Retinal pigment epithelial cell (primary cell): ENCODE results near the gene LIM2.
"Not testable (repeated sequence)": the region's sequence is repeated elsewhere in the genome, so short reads cannot be mapped to it uniquely, and the experiment has no call there.

ENCODE experiments used
- DNase-seq: peaks from one replicate; pipeline ENCODE4 v3.0.0-alpha.2; 2010; ENCODE audit warnings: low read depth
- H3K4me3 ChIP-seq: 2 replicates; pipeline ENCODE4 v1.5.1; 2011; ENCODE audit warnings: mild to moderate bottlenecking, low read length, control low read depth, moderate library complexity
- TF ChIP-seq, protein P1 (sequence below): conservative IDR thresholded peaks from 2 replicates; pipeline ENCODE4 v1.5.1; 2011; ENCODE audit warnings: low read depth, low read length, control low read depth, inconsistent platforms

The LIM2 gene

GRCh38 chr19:51421229-51422052 is 33.7 kb upstream of the LIM2 start:
- no peak for DNase-seq
- no peak overlapping the region for H3K4me3 ChIP-seq
- TF ChIP-seq, protein P1, sequence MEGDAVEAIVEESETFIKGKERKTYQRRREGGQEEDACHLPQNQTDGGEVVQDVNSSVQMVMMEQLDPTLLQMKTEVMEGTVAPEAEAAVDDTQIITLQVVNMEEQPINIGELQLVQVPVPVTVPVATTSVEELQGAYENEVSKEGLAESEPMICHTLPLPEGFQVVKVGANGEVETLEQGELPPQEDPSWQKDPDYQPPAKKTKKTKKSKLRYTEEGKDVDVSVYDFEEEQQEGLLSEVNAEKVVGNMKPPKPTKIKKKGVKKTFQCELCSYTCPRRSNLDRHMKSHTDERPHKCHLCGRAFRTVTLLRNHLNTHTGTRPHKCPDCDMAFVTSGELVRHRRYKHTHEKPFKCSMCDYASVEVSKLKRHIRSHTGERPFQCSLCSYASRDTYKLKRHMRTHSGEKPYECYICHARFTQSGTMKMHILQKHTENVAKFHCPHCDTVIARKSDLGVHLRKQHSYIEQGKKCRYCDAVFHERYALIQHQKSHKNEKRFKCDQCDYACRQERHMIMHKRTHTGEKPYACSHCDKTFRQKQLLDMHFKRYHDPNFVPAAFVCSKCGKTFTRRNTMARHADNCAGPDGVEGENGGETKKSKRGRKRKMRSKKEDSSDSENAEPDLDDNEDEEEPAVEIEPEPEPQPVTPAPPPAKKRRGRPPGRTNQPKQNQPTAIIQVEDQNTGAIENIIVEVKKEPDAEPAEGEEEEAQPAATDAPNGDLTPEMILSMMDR = no peak

DNA sequence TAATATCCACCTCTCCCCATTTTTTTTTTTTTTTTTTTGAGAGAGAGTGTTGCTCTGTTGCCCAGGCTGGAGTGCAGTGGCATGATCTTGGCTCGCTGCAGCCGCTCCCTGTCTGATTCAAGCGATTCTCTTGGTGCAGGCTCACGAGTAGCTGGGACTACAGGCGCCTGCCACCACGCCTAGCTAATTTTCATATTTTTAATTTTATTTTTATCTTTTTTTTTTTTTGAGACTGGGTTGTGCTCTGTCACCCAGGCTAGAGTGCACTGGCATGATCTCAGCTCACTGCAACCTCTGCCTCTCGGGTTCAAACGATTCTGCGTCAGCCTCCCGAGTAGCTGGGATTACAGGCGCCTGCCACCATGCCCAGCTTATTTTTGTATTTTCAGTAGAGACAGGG is 32.7 kb upstream of the LIM2 start:
- not testable (repeated sequence) for DNase-seq

DNA sequence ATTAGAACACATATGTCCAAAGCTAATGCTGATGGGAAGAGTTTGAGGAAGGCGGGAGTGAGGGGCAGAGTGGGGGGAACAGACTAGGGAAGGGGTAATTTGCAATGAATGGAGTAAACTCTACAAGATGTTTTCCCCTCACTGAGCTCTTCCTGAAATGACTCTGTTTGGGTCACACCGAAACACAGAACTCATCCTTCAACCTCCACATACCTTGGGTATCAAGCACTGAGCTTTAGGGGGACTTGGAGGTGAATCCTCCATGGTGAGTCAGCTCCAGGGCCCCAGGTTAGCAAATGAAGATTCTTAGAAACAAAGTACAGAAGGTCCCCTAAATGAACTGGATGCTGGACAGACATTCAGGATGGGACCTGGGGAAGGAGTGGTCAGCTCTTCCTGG is 30.9 kb upstream of the LIM2 start:
- TF ChIP-seq, protein P1 = no peak
- no peak overlapping the region for H3K4me3 ChIP-seq
- no peak for DNase-seq

More for the DNA sequence above, 32.7 kb upstream of the LIM2 start:
- not testable (repeated sequence) for H3K4me3 ChIP-seq

DNA sequence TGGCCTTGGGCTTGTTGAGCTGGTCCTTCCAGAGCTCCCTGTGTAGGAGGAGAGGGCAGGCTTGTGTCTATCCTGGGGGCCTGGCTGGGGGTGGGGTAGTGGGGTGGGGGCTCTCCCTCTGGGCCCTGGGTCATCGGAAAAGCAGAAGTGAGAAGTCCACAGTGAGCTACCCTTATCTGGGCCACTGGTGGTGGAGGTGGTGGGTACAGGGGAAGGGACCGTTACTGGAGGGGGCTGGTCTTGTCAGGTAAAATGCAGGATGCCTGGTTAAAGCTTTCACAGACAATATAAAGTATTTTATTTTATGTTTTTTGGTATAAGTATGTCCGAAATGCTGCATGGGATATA is 30.0 kb upstream of the LIM2 start:
- no peak for DNase-seq
- no peak overlapping the region for H3K4me3 ChIP-seq
- TF ChIP-seq, protein P1 = no peak

GRCh38 chr19:51417107-51417809 is 29.5 kb upstream of the LIM2 start, which contains the start of gene SIGLEC10:
TSS of gene SIGLEC10 (minus strand) at chr19:51417642. CDS start at chr19:51417581, 61 bp downstream.
- H3K4me3 ChIP-seq = no peak within 1 kb of the TSS
- DNase-seq = no peak
- TF ChIP-seq, protein P1 = no peak

DNA sequence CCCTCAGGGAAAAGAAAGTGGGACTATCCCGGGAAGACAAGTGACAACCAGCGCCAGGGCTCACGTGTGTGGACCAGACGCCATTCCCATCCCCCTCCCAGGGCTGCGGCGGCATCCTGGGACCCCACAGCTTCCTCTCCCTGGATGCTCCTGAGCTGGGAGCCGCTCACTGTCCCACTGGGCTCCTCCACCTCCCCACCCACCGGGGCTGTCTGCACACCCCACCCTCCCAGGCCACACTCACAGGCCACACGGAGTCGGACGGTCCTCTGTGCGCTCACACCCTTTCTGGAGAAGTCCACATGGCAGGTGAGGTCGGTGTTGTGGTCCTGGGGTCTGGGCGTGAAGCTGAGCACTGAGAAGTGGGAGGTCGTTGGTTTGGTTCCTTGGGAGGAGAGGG is 28.6 kb upstream of the LIM2 start:
- not testable (repeated sequence) for DNase-seq, H3K4me3 ChIP-seq

- DNase-seq = no peak
- TF ChIP-seq, protein P1 = no peak
- H3K4me3 ChIP-seq = no peak overlapping the region
These were observed 27.4 kb upstream of the LIM2 start for GRCh38 chr19:51415187-51415586.
